ENCODE results near the gene FAM135A.

GRCh38 chr6:70549327-70549726 lies 136.0 kb downstream of the FAM135A start:
- TF ChIP-seq CTCF (IDR thresholded peaks at IDR 0.05; ENCODE audit: low read length) = no peak
- no peak for TF ChIP-seq EZH2 (optimal IDR thresholded peaks at IDR 0.05; ENCODE audit: low read depth, low read length)
- no peak for TF ChIP-seq EZH2phosphoT487 (IDR thresholded peaks at IDR 0.05; ENCODE audit: low read length)
